GM21786 (cell line): Measurements from ENCODE around the gene OR51D1.

ENCODE experiments used
- ATAC-seq: cut with Tn5 transposase; IDR thresholded peaks from one replicate; pipeline ENCODE4 v1.9.1; 2021; ENCODE audit not compliant: unreplicated experiment

Gene OR51D1

GRCh38 chr11:4636962-4637661 is at the start of gene OR51D1:
Gene OR51D1, plus strand, starts transcription at chr11:4637477. Its CDS starts 2,314 bp downstream, at chr11:4639791.
- ATAC-seq = peak; percentile 93

- ATAC-seq = no peak
Observed at GRCh38 chr11:4589017-4589416, 48.3 kb upstream of the OR51D1 start.

GRCh38 chr11:4593739-4594138 is 43.5 kb upstream of the OR51D1 start, which contains the start of gene OR52I1:
Gene OR52I1, plus strand, starts transcription at chr11:4594039. Its CDS starts 0 bp downstream, at chr11:4594039.
- ATAC-seq = no peak

GRCh38 chr11:4605057-4605456 is 32.2 kb upstream of the OR51D1 start:
- ATAC-seq = no peak

- ATAC-seq = no peak
Observed at GRCh38 chr11:4606231-4607015, 30.9 kb upstream of the OR51D1 start.

GRCh38 chr11:4607096-4607495 is 30.2 kb upstream of the OR51D1 start:
- ATAC-seq = no peak

GRCh38 chr11:4607781-4608666 is 29.3 kb upstream of the OR51D1 start, which contains the start of gene TRIM68:
Gene TRIM68, minus strand, starts transcription at chr11:4608231. Its CDS starts 2,727 bp downstream, at chr11:4605504.
- peak; percentile 100 for ATAC-seq

GRCh38 chr11:4610258-4610935 is 26.9 kb upstream of the OR51D1 start:
- no peak for ATAC-seq

GRCh38 chr11:4611986-4612385 is 25.3 kb upstream of the OR51D1 start:
- no peak for ATAC-seq

GRCh38 chr11:4615856-4616444 is 21.3 kb upstream of the OR51D1 start:
- ATAC-seq = no peak

- ATAC-seq = no peak
Observed at GRCh38 chr11:4619514-4619913, 17.8 kb upstream of the OR51D1 start.

- ATAC-seq = peak; percentile 74
Observed at GRCh38 chr11:4626207-4627099, 10.8 kb upstream of the OR51D1 start.

- no peak for ATAC-seq
Observed at GRCh38 chr11:4636136-4636535, 1.1 kb upstream of the OR51D1 start.

- no peak for ATAC-seq
Observed at GRCh38 chr11:4637662-4638047, 378 bp downstream of the OR51D1 start.

GRCh38 chr11:4639931-4640330 is 2.7 kb downstream of the OR51D1 start:
- no peak for ATAC-seq

GRCh38 chr11:4641501-4641900 is 4.2 kb downstream of the OR51D1 start:
- no peak for ATAC-seq

GRCh38 chr11:4642043-4642442 is 4.8 kb downstream of the OR51D1 start:
- ATAC-seq = no peak

GRCh38 chr11:4643076-4643475 is 5.8 kb downstream of the OR51D1 start:
- ATAC-seq = no peak

GRCh38 chr11:4643682-4644081 is 6.4 kb downstream of the OR51D1 start, which contains the start of gene OR51E1:
Gene OR51E1, plus strand, starts transcription at chr11:4643982. Its CDS starts 8,545 bp downstream, at chr11:4652527.
- no peak for ATAC-seq
